PC-9 (cell line): Measurements from ENCODE around the gene TTC7B. TPM values are rescaled to one million over a fixed set of nuclear protein-coding genes. Genes with fewer than 3 reads are reported as not detected.

ENCODE experiments used
- BruUV-seq: library from RNA; stranded (reverse); fragments of 400-500 nt; replicated peaks from 2 replicates; lab custom pipeline; 2021; lab: Mats Ljungman, UMichigan
- CTCF ChIA-PET: fragments of 300-600 bp; sonication (Branson Sonifier 250); formaldehyde crosslinking; loops from one replicate; lab custom pipeline; 2022; ENCODE audit warnings: antibody characterized with exemption; lab: Charles Lee
- POLR2A ChIA-PET: fragments of 300-600 bp; sonication (Branson Sonifier 250); formaldehyde crosslinking; loops from one replicate; lab custom pipeline; 2022; ENCODE audit warnings: antibody characterized with exemption; ENCODE audit not compliant: unreplicated experiment; lab: Charles Lee
- DNase-seq, 2 experiments: peaks; one replicate each; pipeline versions ENCODE4 v3.0.0 to v3.0.0-alpha.2; 2015 to 2022; ENCODE audit warnings: mixed read lengths in 1 of 2
- H2AFZ ChIP-seq: fragments of 200-600 bp; sonication (generic); 2 replicates; pipeline ENCODE4 v1.8.1; 2017; ENCODE audit warnings: antibody characterized with exemption
- H3F3A ChIP-seq: fragments of 200-600 bp; sonication (generic); 2 replicates; pipeline ENCODE4 v1.8.1; 2017; ENCODE audit warnings: antibody characterized with exemption, mild to moderate bottlenecking, low read depth; ENCODE audit not compliant: insufficient read depth
- H3K27ac ChIP-seq: fragments of 200-600 bp; sonication (generic); 2 replicates; pipeline ENCODE4 v1.6.1; 2016; ENCODE audit warnings: mixed run types
- H3K27me3 ChIP-seq: fragments of 200-600 bp; sonication (generic); 2 replicates; pipeline ENCODE4 v1.6.1; 2016; ENCODE audit warnings: low read depth, mixed run types; ENCODE audit not compliant: insufficient read depth
- H3K36me3 ChIP-seq: fragments of 200-600 bp; sonication (generic); 2 replicates; pipeline ENCODE4 v1.6.1; 2016; ENCODE audit warnings: low read depth, mixed run types
- H3K4me1 ChIP-seq: fragments of 200-600 bp; sonication (generic); replicated peaks from 2 replicates; pipeline ENCODE4 v1.6.1; 2016; ENCODE audit warnings: mixed run types; ENCODE audit not compliant: insufficient read depth
- H3K4me2 ChIP-seq: fragments of 200-600 bp; sonication (generic); 2 replicates; pipeline ENCODE4 v1.6.1; 2017; ENCODE audit warnings: mixed run types
- H3K4me3 ChIP-seq: fragments of 200-600 bp; sonication (generic); 2 replicates; pipeline ENCODE4 v1.6.1; 2016; ENCODE audit warnings: mixed run types
- H3K79me2 ChIP-seq: fragments of 200-600 bp; sonication (generic); 2 replicates; pipeline ENCODE4 v1.6.1; 2017; ENCODE audit warnings: low read depth, mixed run types
- H3K9me2 ChIP-seq: fragments of 200-600 bp; sonication (generic); 2 replicates; pipeline ENCODE4 v1.8.1; 2017; ENCODE audit warnings: mild to moderate bottlenecking; ENCODE audit not compliant: insufficient read depth
- H3K9me3 ChIP-seq: fragments of 200-600 bp; sonication (generic); 2 replicates; pipeline ENCODE4 v1.8.1; 2016; ENCODE audit warnings: low read depth; ENCODE audit not compliant: insufficient read depth
- H4K20me1 ChIP-seq: fragments of 200-600 bp; sonication (generic); 2 replicates; pipeline ENCODE4 v1.8.1; 2017; ENCODE audit not compliant: insufficient read depth
- EZH2 ChIP-seq: fragments of 200-600 bp; sonication (generic); IDR thresholded peaks from 2 replicates; pipeline ENCODE4 v1.8.0; 2017; ENCODE audit warnings: antibody characterized with exemption, low read depth
- intact Hi-C: fragments of 100-400 bp; cut with micrococcal nuclease; formaldehyde crosslinking; loops from one replicate; pipeline ENCODE4 v1.10.0; 2022; ENCODE audit not compliant: unreplicated experiment
- total RNA-seq: library from RNA; stranded (reverse); gene quantifications from 2 replicates; pipeline ENCODE4 v1.2.3, GENCODE V29; 2021
- TF ChIP-seq, protein P1 (sequence below): fragments of 200-600 bp; sonication (generic); conservative IDR thresholded peaks from 2 replicates; pipeline ENCODE4 v1.6.1; 2017; ENCODE audit warnings: mixed run types, antibody characterized with exemption, mild to moderate bottlenecking, moderate library complexity

TTC7B gene
- total RNA-seq, 1 experiment from 2014 or later = 6.8 TPM

DNA sequence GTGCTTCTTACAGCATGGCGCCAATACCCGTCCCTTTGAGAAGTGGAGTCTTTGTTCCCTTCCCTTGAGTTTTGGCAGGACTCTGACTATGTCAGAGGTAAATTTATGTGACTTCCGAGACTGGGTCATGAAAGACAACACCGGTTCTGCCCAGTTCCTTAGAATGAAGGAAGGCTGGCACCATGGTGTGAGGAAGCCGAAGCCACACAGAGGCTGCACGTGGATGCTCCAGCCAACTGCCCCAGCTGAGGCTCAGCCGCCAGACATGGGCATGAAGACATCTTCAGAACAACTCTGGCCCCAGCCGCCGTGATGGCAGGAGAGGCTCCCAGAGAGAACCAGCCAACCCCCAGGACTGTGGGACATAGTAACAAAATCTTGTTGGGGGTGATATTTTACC is 308.2 kb downstream of the TTC7B start:
- ChIA-PET POLR2A (no interaction called here), CTCF (no interaction called here)
- Histone ChIP-seq H3K4me2 (peak overlapping the region; percentile 68), H3K79me2 (no peaks in the 10 kb centered on the region), H3K36me3 (no peaks in the 10 kb centered on the region), H3K27ac (peak overlapping the region; percentile 67), H3K27me3 (no peaks in the 10 kb centered on the region), H3F3A (peaks cover 7% of the 10 kb centered on the region; the same call in 1 of the 2 replicates), H2AFZ (no peak overlapping the region), H4K20me1 (no peaks in the 10 kb centered on the region), H3K4me3 (no peak overlapping the region), H3K4me1 (peaks cover 66% of the 10 kb centered on the region), H3K9me2 (no peaks in the 10 kb centered on the region), H3K9me3 (no peaks in the 10 kb centered on the region)
- no TSS peak for BruUV-seq
- intact Hi-C loops = no loop called here
- no peak for DNase-seq
- TF ChIP-seq, protein P1, sequence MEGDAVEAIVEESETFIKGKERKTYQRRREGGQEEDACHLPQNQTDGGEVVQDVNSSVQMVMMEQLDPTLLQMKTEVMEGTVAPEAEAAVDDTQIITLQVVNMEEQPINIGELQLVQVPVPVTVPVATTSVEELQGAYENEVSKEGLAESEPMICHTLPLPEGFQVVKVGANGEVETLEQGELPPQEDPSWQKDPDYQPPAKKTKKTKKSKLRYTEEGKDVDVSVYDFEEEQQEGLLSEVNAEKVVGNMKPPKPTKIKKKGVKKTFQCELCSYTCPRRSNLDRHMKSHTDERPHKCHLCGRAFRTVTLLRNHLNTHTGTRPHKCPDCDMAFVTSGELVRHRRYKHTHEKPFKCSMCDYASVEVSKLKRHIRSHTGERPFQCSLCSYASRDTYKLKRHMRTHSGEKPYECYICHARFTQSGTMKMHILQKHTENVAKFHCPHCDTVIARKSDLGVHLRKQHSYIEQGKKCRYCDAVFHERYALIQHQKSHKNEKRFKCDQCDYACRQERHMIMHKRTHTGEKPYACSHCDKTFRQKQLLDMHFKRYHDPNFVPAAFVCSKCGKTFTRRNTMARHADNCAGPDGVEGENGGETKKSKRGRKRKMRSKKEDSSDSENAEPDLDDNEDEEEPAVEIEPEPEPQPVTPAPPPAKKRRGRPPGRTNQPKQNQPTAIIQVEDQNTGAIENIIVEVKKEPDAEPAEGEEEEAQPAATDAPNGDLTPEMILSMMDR = no peak
- no peak for TF ChIP-seq EZH2

DNA sequence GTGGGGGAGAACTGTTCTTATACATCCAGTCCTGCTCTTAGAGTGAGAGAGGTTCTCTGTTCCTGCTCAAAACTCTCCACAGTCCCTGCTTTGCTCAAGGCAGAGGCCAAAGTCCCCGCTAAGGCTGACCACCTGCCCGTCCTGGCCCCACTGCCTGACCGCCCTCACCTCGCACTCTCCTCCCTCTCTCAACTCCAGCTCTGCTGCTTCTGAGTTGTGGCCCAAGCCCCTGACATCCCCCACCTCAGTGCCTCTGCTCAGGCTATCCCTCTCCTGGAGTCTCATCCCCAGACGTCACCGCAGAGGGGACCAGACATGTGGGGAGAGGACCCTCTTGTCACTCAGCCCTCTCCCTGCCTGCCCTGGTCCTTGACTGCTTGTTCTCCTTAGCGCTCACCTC is 308.8 kb downstream of the TTC7B start:
- intact Hi-C loops = no loop called here
- no peak overlapping the region for H3K27ac ChIP-seq

DNA sequence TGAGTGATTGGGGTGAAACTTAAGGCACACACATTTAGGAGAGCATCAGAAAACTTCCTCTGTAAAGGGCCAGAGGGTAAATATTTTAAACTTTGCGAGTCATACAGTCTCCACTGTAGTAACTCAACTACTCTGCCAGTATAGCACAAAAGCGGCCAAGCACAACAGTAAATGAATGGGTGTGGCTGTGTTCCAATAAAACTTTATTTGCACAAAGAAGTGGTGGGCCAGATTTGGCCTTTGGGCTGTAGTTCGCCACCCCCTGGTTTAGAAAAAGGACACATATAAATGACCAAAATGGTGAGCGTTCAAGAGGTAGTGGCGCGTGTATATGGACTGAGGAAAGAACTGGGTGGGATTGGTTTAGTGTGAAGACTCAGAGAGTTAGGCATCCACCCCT is 309.5 kb downstream of the TTC7B start:
- H3K4me3 ChIP-seq = no peak overlapping the region
- H2AFZ ChIP-seq = no peak overlapping the region
- H3K9me2 ChIP-seq = no peaks in the 10 kb centered on the region
- H3K36me3 ChIP-seq = no peaks in the 10 kb centered on the region
- peaks cover 7% of the 10 kb centered on the region; the same call in 1 of the 2 replicates for H3F3A ChIP-seq
- TF ChIP-seq EZH2 = no peak
- TF ChIP-seq, protein P1 = no peak
- H3K79me2 ChIP-seq = no peaks in the 10 kb centered on the region
- H3K27me3 ChIP-seq = no peaks in the 10 kb centered on the region
- no peak overlapping the region for H3K27ac ChIP-seq
- no peak overlapping the region for H3K4me2 ChIP-seq
- peaks cover 54% of the 10 kb centered on the region for H3K4me1 ChIP-seq
- H3K9me3 ChIP-seq = no peaks in the 10 kb centered on the region
- CTCF ChIA-PET = no interaction called here
- peak in 1 of 2 experiments; percentile 35 for DNase-seq
- no peaks in the 10 kb centered on the region for H4K20me1 ChIP-seq
- intact Hi-C loops = no loop called here
- BruUV-seq = no TSS peak
- POLR2A ChIA-PET = no interaction called here

More for the DNA sequence above, 308.8 kb downstream of the TTC7B start:
- POLR2A ChIA-PET = no interaction called here
- no peak overlapping the region for H3K4me3 ChIP-seq
- TF ChIP-seq, protein P1 = no peak
- no peak for TF ChIP-seq EZH2
- H3K36me3 ChIP-seq = no peaks in the 10 kb centered on the region
- no peaks in the 10 kb centered on the region for H3K27me3 ChIP-seq
- H3K4me2 ChIP-seq = no peak overlapping the region
- H3K79me2 ChIP-seq = no peaks in the 10 kb centered on the region
- H3K9me3 ChIP-seq = no peaks in the 10 kb centered on the region
- no peaks in the 10 kb centered on the region for H4K20me1 ChIP-seq
- H3K9me2 ChIP-seq = no peaks in the 10 kb centered on the region
- H2AFZ ChIP-seq = no peak overlapping the region
- CTCF ChIA-PET = no interaction called here
- no TSS peak for BruUV-seq
- DNase-seq = no peak
- peaks cover 60% of the 10 kb centered on the region for H3K4me1 ChIP-seq
- peaks cover 7% of the 10 kb centered on the region; the same call in 1 of the 2 replicates for H3F3A ChIP-seq
